HAP-1 (cell line): Measurements from ENCODE around the gene ARHGAP1.

Experiments used
- DNase-seq, 2 experiments: peaks; one replicate each; pipeline ENCODE4 v3.0.0-alpha.2; 2016 to 2020; ENCODE audit warnings: low spot score in 2 of 2
- H3K27me3 ChIP-seq: fragments of 250-450 bp; sonication (Bioruptor Pico); 2 replicates; pipeline ENCODE4 v1.5.1; 2020; ENCODE audit warnings: low read depth, mild to moderate bottlenecking, moderate library complexity
- H3K36me3 ChIP-seq: fragments of 250-450 bp; sonication (Bioruptor Pico); replicated peaks from 2 replicates; pipeline ENCODE4 v1.5.1; 2020; ENCODE audit warnings: mild to moderate bottlenecking
- H3K4me1 ChIP-seq: fragments of 250-450 bp; sonication (Bioruptor Pico); 2 replicates; pipeline ENCODE4 v1.5.1; 2020; ENCODE audit warnings: mild to moderate bottlenecking
- H3K4me3 ChIP-seq: fragments of 250-450 bp; sonication (Bioruptor Pico); 2 replicates; pipeline ENCODE4 v1.5.1; 2020; ENCODE audit warnings: mild to moderate bottlenecking, moderate library complexity
- H3K9me3 ChIP-seq: fragments of 250-450 bp; sonication (Bioruptor Pico); 2 replicates; pipeline ENCODE4 v1.5.1; 2020; ENCODE audit warnings: mild to moderate bottlenecking, moderate library complexity
- in situ Hi-C: fragments of 300-500 bp; cut with MboI; formaldehyde crosslinking; loops from 3 replicates; pipeline ENCODE4 v1.14.3; 2020; ENCODE audit warnings: low sequenced_read_pairs, inconsistent platforms, mixed read lengths

Gene ARHGAP1

DNA sequence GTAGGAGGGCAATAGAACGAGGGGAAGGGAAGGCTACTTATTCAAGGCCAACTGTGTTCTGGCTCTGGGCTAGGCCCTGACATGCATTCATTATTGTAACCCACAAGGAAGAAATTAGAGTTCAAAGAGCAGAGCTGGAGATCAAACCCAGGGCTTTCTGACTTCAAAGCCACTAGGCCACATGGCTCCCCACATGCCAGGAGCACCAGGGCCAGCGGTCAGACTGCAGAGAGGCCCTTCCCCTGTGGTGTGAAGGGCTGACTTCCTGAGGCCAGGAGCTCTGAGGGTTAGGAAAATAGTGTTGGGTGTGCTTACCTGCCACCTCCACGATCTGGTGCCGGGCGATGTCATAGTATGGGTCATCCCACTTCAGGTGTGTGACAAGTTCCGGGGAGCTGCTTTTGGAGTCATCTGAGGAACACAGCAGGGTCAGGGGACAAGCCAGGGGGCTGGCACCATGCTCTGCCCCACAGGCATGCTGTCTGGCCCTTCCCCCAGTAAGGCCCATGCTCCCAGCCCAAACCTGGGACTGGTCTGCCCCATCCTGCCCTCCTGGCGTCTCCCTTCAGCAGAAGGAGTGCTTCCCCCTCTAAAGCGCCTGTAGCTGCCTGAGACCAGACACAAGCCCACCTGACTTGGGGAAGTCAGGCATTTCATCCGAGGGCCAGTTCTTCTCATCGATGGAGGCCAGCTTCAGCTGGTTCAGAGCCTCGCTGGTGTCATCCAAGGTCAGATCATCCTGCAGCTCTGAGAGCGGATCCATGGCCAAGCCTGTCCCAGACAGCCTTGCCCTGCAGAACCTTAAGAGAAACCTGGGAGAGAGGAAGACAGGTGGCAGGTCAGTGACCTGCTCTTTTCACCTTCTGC, 4.8 kb downstream of the ARHGAP1 start:
- in situ Hi-C loops: no loop called here
- peaks cover 8% of the 10 kb centered on the region for H3K36me3 ChIP-seq
- DNase-seq: no peak

DNA sequence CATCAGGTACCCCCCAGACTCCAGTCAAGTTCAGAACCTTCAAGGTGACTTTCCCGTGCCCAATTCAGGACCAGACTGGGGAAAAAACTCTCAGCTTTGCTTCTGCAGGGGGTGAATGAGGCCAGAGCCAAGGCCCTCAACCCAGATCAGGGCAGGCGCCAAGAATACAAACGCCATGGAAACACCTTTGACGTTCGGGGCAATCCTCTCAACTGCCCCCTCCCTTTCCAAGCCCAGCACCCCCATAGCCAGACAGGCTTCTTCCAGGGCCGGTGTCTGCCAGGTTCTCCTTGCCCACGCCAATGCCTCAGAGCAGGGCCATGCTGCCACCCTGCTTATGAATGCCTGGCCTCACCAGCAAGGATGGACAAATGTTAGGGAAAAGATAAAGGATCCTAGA, 5.8 kb downstream of the ARHGAP1 start:
- no peak overlapping the region for H3K4me3 ChIP-seq
- H3K9me3 ChIP-seq: no peaks in the 10 kb centered on the region
- no peak for DNase-seq
- no peaks in the 10 kb centered on the region for H3K27me3 ChIP-seq
- in situ Hi-C loops: no loop called here
- no peaks in the 10 kb centered on the region for H3K4me1 ChIP-seq
- peaks cover 8% of the 10 kb centered on the region for H3K36me3 ChIP-seq

More for the DNA sequence above, 4.8 kb downstream of the ARHGAP1 start:
- Histone ChIP-seq H3K4me3 (no peak overlapping the region), H3K9me3 (no peaks in the 10 kb centered on the region), H3K27me3 (no peaks in the 10 kb centered on the region), H3K4me1 (no peaks in the 10 kb centered on the region)

DNA sequence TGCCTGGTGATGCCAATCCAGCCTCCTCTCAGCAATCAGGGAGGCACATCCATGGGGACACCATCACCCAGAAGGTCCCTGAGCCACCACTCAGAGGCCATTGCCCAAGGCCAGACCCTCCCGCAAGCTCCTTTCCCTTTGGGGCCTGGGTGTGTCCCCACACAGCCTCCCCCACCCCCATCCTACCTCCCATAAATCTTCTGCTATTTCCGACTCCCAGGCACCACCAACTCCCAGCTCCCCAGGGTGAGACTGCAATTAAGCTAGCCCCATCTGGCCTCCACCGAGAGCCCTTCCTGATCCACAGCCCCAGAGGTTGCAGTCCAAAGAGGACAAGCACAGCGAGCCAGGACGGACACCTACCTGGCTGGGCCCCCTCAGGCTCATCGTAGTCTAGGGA, 6.3 kb downstream of the ARHGAP1 start:
- Histone ChIP-seq H3K36me3 (peaks cover 8% of the 10 kb centered on the region), H3K4me3 (no peak overlapping the region), H3K4me1 (no peaks in the 10 kb centered on the region), H3K9me3 (no peaks in the 10 kb centered on the region), H3K27me3 (no peaks in the 10 kb centered on the region)
- DNase-seq: no peak
- in situ Hi-C loops: no loop called here

DNA sequence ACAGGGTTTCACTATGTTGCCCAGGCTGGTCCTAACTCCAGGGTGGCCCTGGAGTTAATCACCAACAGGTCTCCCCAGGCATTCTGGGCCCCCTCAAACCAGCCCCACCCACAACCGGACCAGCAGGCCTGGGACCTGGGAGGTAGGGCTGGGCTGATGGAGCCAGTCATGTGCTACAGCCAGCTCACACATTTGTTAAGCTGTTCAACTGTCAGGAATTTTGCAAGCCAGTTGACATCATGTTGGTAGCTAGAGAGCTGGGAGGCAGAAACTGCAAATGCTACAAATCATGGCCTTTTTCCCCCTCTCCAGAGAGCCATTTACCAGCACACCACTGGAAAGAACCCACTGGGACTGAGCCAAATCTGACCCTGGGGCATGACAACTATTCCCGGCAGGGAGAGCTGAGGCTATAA, 6.8 kb downstream of the ARHGAP1 start:
- no peak for DNase-seq
- no peaks in the 10 kb centered on the region for H3K9me3 ChIP-seq
- H3K4me1 ChIP-seq: no peaks in the 10 kb centered on the region
- peaks cover 8% of the 10 kb centered on the region for H3K36me3 ChIP-seq
- H3K27me3 ChIP-seq: no peaks in the 10 kb centered on the region
- H3K4me3 ChIP-seq: no peak overlapping the region
- in situ Hi-C loops: no loop called here

DNA sequence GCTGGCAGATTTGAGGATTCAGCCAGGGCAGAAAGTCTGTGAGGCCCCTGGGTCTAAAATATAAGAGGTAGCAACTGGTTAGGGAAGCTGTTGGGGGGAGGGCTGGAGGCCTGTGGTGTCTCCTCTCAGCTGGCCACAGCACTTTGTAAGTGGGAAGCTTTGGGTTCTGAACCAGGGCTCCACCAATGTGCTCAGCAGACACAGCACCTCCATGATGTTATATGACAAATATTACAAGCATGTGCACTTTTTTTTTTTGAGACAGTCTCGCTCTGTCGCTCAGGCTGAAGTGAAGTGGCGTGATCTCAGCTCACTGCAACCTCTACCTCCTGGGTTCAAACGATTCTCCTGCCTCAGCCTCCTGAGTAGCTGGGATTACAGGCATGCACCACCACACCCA, 8.0 kb downstream of the ARHGAP1 start:
- in situ Hi-C loops: no loop called here
- Histone ChIP-seq H3K9me3 (no peaks in the 10 kb centered on the region), H3K4me3 (no peak overlapping the region), H3K27me3 (no peaks in the 10 kb centered on the region), H3K36me3 (peaks cover 8% of the 10 kb centered on the region), H3K4me1 (no peaks in the 10 kb centered on the region)
- DNase-seq: no peak

DNA sequence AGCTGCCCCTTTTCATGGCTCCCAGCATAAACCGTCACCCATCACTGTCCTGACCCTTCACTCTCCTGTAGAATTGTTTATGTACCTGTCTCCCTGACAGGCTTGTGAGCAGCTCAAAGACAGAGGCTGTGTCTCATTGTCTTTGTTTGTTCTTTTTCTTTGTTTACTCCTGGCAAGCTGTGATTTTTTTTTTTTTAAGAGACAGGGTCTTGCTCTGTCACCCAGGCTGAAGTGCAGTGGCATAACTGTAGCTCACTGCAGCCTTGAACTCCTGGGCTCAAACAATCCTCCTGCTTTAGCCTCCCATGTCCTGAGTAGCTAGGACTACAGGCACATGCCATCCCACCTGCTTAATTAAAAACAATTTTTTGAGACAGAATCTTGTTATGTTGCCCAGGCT, 9.7 kb downstream of the ARHGAP1 start:
- H3K9me3 ChIP-seq: no peaks in the 10 kb centered on the region
- no peak for DNase-seq
- H3K36me3 ChIP-seq: peaks cover 13% of the 10 kb centered on the region
- H3K27me3 ChIP-seq: no peaks in the 10 kb centered on the region
- in situ Hi-C loops: no loop called here
- no peak overlapping the region for H3K4me3 ChIP-seq
- H3K4me1 ChIP-seq: no peaks in the 10 kb centered on the region

DNA sequence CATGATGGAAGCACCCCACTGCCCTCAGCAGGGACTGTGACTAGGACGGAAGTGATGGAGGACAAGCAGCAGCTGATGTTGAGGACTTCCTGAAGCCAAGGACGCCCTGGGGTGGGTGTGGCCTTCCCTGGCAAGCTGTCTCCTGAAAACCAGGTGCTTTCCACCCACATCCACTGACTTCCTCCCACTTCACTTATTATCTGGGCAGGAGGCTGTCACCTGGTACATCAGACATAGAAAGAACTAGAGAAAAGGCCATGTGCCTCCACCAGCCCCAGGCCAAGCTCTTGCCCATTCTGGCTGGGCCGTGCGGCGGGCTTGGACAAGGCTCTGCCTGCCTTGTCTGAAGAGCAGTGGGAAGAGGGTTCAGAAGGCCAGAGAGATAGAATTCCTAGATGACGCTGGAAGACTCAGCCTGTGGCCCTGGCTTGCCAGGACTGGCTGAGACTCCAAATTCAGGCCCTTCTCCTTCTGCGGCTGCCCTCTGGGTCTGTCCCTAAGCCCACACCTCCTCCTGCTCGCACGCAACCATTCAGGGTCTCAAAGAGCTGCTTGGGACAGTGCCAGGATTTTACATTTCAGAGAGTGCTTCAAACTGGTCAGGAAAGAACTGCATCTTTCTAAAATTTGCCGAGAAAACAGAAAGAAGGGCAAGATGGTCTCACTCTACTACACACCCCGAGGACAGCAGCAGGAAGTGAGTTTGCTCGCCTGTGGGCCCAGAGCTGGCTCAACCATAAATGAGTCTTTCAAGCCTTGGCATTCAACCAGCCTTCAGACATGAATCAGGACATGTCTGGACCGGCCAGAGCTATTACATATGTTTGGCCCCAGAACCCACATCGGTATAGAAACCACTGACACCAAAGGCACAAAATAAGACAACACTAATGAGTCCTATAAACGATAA, 13.3 kb downstream of the ARHGAP1 start:
- Histone ChIP-seq H3K9me3 (no peaks in the 10 kb centered on the region), H3K4me3 (no peak overlapping the region), H3K27me3 (no peaks in the 10 kb centered on the region), H3K36me3 (0 out of 2 replicates have a peak, but pooled peaks cover 5% of the 10 kb centered on the region), H3K4me1 (no peaks in the 10 kb centered on the region)
- in situ Hi-C loops: no loop called here
- no peak for DNase-seq

DNA sequence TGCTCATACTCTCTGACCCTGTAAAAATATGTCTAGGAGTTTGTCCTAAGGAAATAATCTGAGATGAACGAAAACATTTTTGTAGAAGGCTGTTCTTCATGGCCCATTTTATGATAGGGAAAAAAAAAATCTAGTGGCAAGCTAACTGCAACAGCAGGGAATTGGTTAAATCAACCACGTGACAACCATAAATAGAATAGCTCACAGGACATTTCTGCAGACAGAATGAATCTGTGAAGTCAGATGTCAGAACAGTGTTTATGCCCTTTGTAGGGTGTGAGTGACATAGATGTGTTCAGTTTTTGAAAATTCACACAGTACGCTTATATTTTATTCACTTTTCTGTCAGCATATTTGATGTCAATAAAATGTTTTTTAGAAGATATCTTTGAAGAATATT, 16.1 kb downstream of the ARHGAP1 start:
- Histone ChIP-seq H3K27me3 (no peaks in the 10 kb centered on the region), H3K4me1 (no peaks in the 10 kb centered on the region), H3K36me3 (peaks cover 12% of the 10 kb centered on the region), H3K4me3 (no peak overlapping the region), H3K9me3 (no peaks in the 10 kb centered on the region)
- in situ Hi-C loops: no loop called here
- no peak for DNase-seq

DNA sequence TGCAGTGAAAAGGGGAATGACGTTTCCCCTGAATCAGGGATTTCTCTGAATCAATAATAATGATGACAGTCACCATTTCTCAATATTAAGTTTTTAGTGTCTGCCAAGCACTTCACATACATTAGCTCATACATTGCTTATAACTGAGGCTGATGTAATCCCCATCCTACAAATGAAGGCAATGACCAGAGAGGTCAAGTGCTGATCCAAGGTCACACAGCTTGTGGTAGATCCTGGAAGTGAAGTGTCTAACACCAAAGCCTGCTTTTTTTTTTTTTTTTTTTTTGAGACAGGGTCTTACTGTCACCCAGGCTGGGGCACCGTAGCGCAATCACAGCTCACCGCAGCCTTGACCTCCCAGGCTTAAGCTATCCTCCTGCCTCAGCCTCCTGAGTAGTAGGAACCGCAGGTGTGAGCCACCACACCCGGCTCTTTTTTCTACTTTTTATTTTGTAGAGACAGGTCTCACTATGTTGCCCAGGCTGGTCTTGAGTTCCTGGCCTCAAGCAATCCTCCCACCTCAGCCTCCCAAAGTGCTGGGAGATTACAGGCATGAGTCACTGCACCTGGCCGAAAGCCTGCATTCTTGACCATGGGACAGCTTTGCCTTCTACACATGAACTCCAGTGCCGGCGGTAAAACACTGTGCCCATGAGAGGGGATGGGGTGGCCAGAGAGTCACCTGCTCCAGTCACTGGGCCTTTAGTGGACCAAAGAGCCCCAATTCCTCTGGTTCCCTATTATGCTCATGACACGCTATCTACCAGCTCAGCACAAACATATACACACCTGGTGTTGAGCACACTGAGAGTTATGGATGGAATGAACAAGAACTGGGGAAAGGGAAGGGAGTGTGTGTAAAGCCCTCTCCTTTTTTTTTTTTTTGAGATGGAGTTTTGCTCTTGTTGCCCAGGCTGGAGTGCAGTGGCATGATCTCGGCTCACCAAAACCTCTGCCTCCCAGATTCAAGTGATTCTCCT, 17.4 kb downstream of the ARHGAP1 start:
- in situ Hi-C loops: no loop called here
- Histone ChIP-seq H3K4me3 (no peak overlapping the region), H3K9me3 (no peaks in the 10 kb centered on the region), H3K4me1 (no peaks in the 10 kb centered on the region), H3K36me3 (peaks cover 20% of the 10 kb centered on the region), H3K27me3 (no peaks in the 10 kb centered on the region)
- no peak for DNase-seq

DNA sequence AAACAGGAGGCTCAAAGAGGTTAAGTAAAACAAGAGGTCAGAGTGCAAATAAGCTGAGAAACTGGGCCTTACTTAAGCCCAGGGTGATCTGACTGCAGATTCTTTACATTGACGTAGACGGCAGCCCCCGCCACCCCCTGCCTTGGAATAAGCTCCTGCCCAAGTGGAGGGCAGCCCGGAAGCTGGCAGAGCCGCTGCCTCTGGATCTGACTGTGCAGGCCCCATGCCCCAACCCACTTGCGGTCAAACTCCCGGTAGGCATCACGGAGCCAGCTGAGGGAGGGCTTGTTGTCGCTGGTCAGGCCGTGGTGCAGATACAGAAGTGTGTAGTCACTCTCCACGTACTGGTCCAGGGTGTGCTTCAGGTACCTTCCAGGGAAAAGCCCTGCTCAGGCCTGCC, 18.6 kb downstream of the ARHGAP1 start:
- no peaks in the 10 kb centered on the region for H3K9me3 ChIP-seq
- no peaks in the 10 kb centered on the region for H3K27me3 ChIP-seq
- H3K4me3 ChIP-seq: no peak overlapping the region
- in situ Hi-C loops: no loop called here
- peaks cover 19% of the 10 kb centered on the region for H3K36me3 ChIP-seq
- no peaks in the 10 kb centered on the region for H3K4me1 ChIP-seq
- no peak for DNase-seq

DNA sequence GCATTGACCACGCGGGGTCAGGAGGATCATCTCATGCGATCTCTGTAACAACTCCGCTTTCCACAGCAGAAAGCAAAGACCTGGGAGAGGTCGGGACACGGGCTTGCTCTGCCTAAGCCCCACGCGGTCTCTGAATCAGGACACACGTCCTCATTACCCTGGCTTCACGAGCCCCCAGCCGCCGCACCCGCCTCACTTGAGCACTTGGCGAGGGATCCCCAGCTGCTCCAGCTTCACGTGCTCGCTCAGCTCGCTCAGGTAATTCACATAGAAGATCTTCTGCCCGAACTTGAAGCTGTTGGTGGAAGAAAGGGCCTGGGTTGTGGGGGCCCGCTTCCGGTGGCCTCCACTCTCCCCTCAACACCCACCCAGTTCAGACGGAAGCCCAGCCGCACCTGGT, 19.6 kb downstream of the ARHGAP1 start:
- no peak for DNase-seq
- H3K4me1 ChIP-seq: no peaks in the 10 kb centered on the region
- H3K4me3 ChIP-seq: no peak overlapping the region
- no peaks in the 10 kb centered on the region for H3K27me3 ChIP-seq
- H3K36me3 ChIP-seq: peaks cover 17% of the 10 kb centered on the region
- in situ Hi-C loops: no loop called here
- no peaks in the 10 kb centered on the region for H3K9me3 ChIP-seq

DNA sequence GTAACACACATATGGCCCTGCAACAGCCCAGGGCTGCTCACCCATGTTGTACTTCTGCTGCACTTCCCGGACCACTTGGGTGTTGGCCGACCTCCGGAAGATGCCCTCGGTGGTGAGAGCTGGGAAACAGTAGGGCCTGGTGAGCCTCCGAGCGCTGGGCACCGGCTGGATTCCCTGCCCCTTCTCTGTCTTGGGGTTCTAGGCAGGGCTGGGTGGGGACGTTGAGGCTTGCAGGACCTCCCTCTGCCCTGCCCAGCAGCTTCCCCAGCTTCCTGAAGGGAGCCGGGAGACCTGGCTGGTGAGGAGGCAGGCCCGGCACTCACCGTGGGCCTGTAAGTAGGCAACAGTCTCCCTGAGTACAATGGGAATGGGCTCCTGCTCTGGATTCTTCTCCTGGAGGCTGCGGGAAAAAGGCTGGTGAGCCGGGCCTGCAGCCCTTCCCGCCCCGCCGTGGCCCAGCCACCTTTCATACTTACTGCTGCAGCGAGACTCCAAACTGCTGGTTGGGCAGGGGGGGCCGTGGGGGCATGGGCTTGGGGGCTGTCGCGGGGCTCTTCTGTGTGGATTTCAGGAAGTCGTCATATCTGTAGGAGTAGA, 20.2 kb downstream of the ARHGAP1 start:
- in situ Hi-C loops: no loop called here
- Histone ChIP-seq H3K27me3 (no peaks in the 10 kb centered on the region), H3K36me3 (peaks cover 17% of the 10 kb centered on the region), H3K4me1 (no peaks in the 10 kb centered on the region), H3K4me3 (no peak overlapping the region), H3K9me3 (no peaks in the 10 kb centered on the region)
- DNase-seq: no peak
